SH-SY5Y (cell line): ENCODE data around the gene RRP12.

Experiments
- GATA2 ChIP-seq: IDR thresholded peaks from 2 replicates; pipeline ENCODE4 v1.6.1; 2011; ENCODE audit warnings: mild to moderate bottlenecking, low read depth, low read length
- GATA3 ChIP-seq: IDR thresholded peaks from 2 replicates; pipeline ENCODE4 v1.6.1; 2011; ENCODE audit warnings: low read depth, mild to moderate bottlenecking, low read length, moderate library complexity

DNA sequence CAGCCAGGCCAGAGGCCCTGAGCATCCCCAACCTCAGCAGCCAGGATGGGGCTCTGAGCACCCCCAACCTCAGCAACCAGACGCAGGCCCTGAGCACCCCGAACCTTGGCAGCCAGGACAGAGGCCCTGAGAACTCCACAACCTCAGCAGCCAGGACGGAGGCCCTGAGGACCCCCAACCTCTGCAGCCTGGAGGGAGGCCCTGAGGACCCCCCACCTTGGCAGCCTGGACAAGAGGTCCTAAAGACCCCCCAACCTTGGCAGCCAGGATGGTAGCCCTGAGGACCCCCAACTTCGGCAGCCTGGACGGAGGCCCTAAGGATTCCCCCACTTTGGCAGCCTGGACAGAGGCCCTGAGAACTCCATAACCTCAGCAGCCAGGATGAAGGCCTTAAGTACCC lies 17.0 kb downstream of the RRP12 start:
- TF ChIP-seq GATA3 (no peak), GATA2 (no peak)
